ENCODE results near the gene TUBB2B.

The TUBB2B gene

GRCh38 chr6:3229566-3230178 lies 2.2 kb upstream of the TUBB2B start:
- H3K4me1 ChIP-seq (ENCODE audit: control insufficient read depth, insufficient read depth, low read length) = peaks cover 53% of the 10 kb centered on the region
- H3K4me3 ChIP-seq (ENCODE audit: low read length) = no peak overlapping the region
- H3K27me3 ChIP-seq (ENCODE audit: control insufficient read depth, insufficient read depth, low read length) = peaks cover 87% of the 10 kb centered on the region
- H3K36me3 ChIP-seq (ENCODE audit: control insufficient read depth, insufficient read depth, low read length) = no peaks in the 10 kb centered on the region
- peak overlapping the region; percentile 8 for H3K9ac ChIP-seq (ENCODE audit: low read length)
- H3K9me3 ChIP-seq (ENCODE audit: control insufficient read depth, low read length) = no peaks in the 10 kb centered on the region

- peaks cover 53% of the 10 kb centered on the region for H3K4me1 ChIP-seq (ENCODE audit: control insufficient read depth, insufficient read depth, low read length)
- peak overlapping the region; percentile 8 for H3K9ac ChIP-seq (ENCODE audit: low read length)
- peaks cover 82% of the 10 kb centered on the region for H3K27me3 ChIP-seq (ENCODE audit: control insufficient read depth, insufficient read depth, low read length)
- H3K36me3 ChIP-seq (ENCODE audit: control insufficient read depth, insufficient read depth, low read length) = no peaks in the 10 kb centered on the region
- H3K4me3 ChIP-seq (ENCODE audit: low read length) = no peak overlapping the region
- no peaks in the 10 kb centered on the region for H3K9me3 ChIP-seq (ENCODE audit: control insufficient read depth, low read length)
Measured at GRCh38 chr6:3228771-3229565, 1.5 kb upstream of the TUBB2B start.

GRCh38 chr6:3228046-3228671 lies 706 bp upstream of the TUBB2B start:
- Histone ChIP-seq H3K4me3 (ENCODE audit: low read length) (no peak overlapping the region), H3K9ac (ENCODE audit: low read length) (peak overlapping the region; percentile 37), H3K27me3 (ENCODE audit: control insufficient read depth, insufficient read depth, low read length) (peaks cover 75% of the 10 kb centered on the region), H3K9me3 (ENCODE audit: control insufficient read depth, low read length) (no peaks in the 10 kb centered on the region), H3K36me3 (ENCODE audit: control insufficient read depth, insufficient read depth, low read length) (no peaks in the 10 kb centered on the region), H3K4me1 (ENCODE audit: control insufficient read depth, insufficient read depth, low read length) (peaks cover 53% of the 10 kb centered on the region)

- peak overlapping the region; percentile 42 for H3K9ac ChIP-seq (ENCODE audit: low read length)
Measured at GRCh38 chr6:3226481-3227362, 731 bp downstream of the TUBB2B start.

GRCh38 chr6:3226042-3226441 lies 1.4 kb downstream of the TUBB2B start:
- no peak overlapping the region for H3K4me3 ChIP-seq (ENCODE audit: low read length)
- H3K4me1 ChIP-seq (ENCODE audit: control insufficient read depth, insufficient read depth, low read length) = peaks cover 42% of the 10 kb centered on the region
- H3K36me3 ChIP-seq (ENCODE audit: control insufficient read depth, insufficient read depth, low read length) = no peaks in the 10 kb centered on the region
- H3K9ac ChIP-seq (ENCODE audit: low read length) = no peak overlapping the region
- peaks cover 54% of the 10 kb centered on the region for H3K27me3 ChIP-seq (ENCODE audit: control insufficient read depth, insufficient read depth, low read length)
- H3K9me3 ChIP-seq (ENCODE audit: control insufficient read depth, low read length) = no peaks in the 10 kb centered on the region

More at GRCh38 chr6:3226481-3227362, 731 bp downstream of the TUBB2B start:
- Histone ChIP-seq H3K9me3 (ENCODE audit: control insufficient read depth, low read length) (no peaks in the 10 kb centered on the region), H3K4me3 (ENCODE audit: low read length) (peak overlapping the region; percentile 36), H3K27me3 (ENCODE audit: control insufficient read depth, insufficient read depth, low read length) (peaks cover 61% of the 10 kb centered on the region), H3K4me1 (ENCODE audit: control insufficient read depth, insufficient read depth, low read length) (peaks cover 48% of the 10 kb centered on the region), H3K36me3 (ENCODE audit: control insufficient read depth, insufficient read depth, low read length) (no peaks in the 10 kb centered on the region)

- Histone ChIP-seq H3K36me3 (ENCODE audit: control insufficient read depth, insufficient read depth, low read length) (no peaks in the 10 kb centered on the region), H3K9me3 (ENCODE audit: control insufficient read depth, low read length) (no peaks in the 10 kb centered on the region), H3K9ac (ENCODE audit: low read length) (no peak overlapping the region), H3K27me3 (ENCODE audit: control insufficient read depth, insufficient read depth, low read length) (peaks cover 20% of the 10 kb centered on the region), H3K4me3 (ENCODE audit: low read length) (no peak overlapping the region), H3K4me1 (ENCODE audit: control insufficient read depth, insufficient read depth, low read length) (peaks cover 12% of the 10 kb centered on the region)
Measured at GRCh38 chr6:3222506-3223038, 4.9 kb downstream of the TUBB2B start.

GRCh38 chr6:3221578-3221977 lies 5.9 kb downstream of the TUBB2B start:
- Histone ChIP-seq H3K4me1 (ENCODE audit: control insufficient read depth, insufficient read depth, low read length) (peaks cover 2% of the 10 kb centered on the region), H3K9ac (ENCODE audit: low read length) (no peak overlapping the region), H3K4me3 (ENCODE audit: low read length) (no peak overlapping the region), H3K27me3 (ENCODE audit: control insufficient read depth, insufficient read depth, low read length) (peaks cover 10% of the 10 kb centered on the region), H3K36me3 (ENCODE audit: control insufficient read depth, insufficient read depth, low read length) (no peaks in the 10 kb centered on the region), H3K9me3 (ENCODE audit: control insufficient read depth, low read length) (no peaks in the 10 kb centered on the region)

GRCh38 chr6:3220366-3220765 lies 7.1 kb downstream of the TUBB2B start:
- Histone ChIP-seq H3K36me3 (ENCODE audit: control insufficient read depth, insufficient read depth, low read length) (no peaks in the 10 kb centered on the region), H3K9me3 (ENCODE audit: control insufficient read depth, low read length) (no peaks in the 10 kb centered on the region)

GRCh38 chr6:3218266-3218665 lies 9.2 kb downstream of the TUBB2B start:
- H3K9ac ChIP-seq (ENCODE audit: low read length) = no peak overlapping the region
- H3K4me3 ChIP-seq (ENCODE audit: low read length) = no peak overlapping the region

More at GRCh38 chr6:3220366-3220765, 7.1 kb downstream of the TUBB2B start:
- Histone ChIP-seq H3K4me3 (ENCODE audit: low read length) (no peak overlapping the region), H3K4me1 (ENCODE audit: control insufficient read depth, insufficient read depth, low read length) (no peaks in the 10 kb centered on the region), H3K27me3 (ENCODE audit: control insufficient read depth, insufficient read depth, low read length) (no peaks in the 10 kb centered on the region), H3K9ac (ENCODE audit: low read length) (no peak overlapping the region)

GRCh38 chr6:3217286-3217685 lies 10.2 kb downstream of the TUBB2B start:
- Histone ChIP-seq H3K36me3 (ENCODE audit: control insufficient read depth, insufficient read depth, low read length) (no peaks in the 10 kb centered on the region), H3K4me3 (ENCODE audit: low read length) (no peak overlapping the region), H3K27me3 (ENCODE audit: control insufficient read depth, insufficient read depth, low read length) (no peaks in the 10 kb centered on the region), H3K9ac (ENCODE audit: low read length) (no peak overlapping the region), H3K4me1 (ENCODE audit: control insufficient read depth, insufficient read depth, low read length) (no peaks in the 10 kb centered on the region), H3K9me3 (ENCODE audit: control insufficient read depth, low read length) (no peaks in the 10 kb centered on the region)

More at GRCh38 chr6:3218266-3218665, 9.2 kb downstream of the TUBB2B start:
- H3K4me1 ChIP-seq (ENCODE audit: control insufficient read depth, insufficient read depth, low read length) = no peaks in the 10 kb centered on the region
- H3K36me3 ChIP-seq (ENCODE audit: control insufficient read depth, insufficient read depth, low read length) = no peaks in the 10 kb centered on the region
- H3K9me3 ChIP-seq (ENCODE audit: control insufficient read depth, low read length) = no peaks in the 10 kb centered on the region
- no peaks in the 10 kb centered on the region for H3K27me3 ChIP-seq (ENCODE audit: control insufficient read depth, insufficient read depth, low read length)

GRCh38 chr6:3214898-3215297 lies 12.6 kb downstream of the TUBB2B start:
- Histone ChIP-seq H3K4me3 (ENCODE audit: low read length) (no peak overlapping the region), H3K4me1 (ENCODE audit: control insufficient read depth, insufficient read depth, low read length) (no peaks in the 10 kb centered on the region), H3K9me3 (ENCODE audit: control insufficient read depth, low read length) (no peaks in the 10 kb centered on the region), H3K27me3 (ENCODE audit: control insufficient read depth, insufficient read depth, low read length) (peaks cover 6% of the 10 kb centered on the region), H3K9ac (ENCODE audit: low read length) (no peak overlapping the region), H3K36me3 (ENCODE audit: control insufficient read depth, insufficient read depth, low read length) (no peaks in the 10 kb centered on the region)
